ENCODE data around the gene LMO1. TPM values are rescaled to one million over a fixed set of nuclear protein-coding genes. Genes with fewer than 3 reads are reported as not detected.

Gene LMO1
- total RNA-seq, 1 experiment from 2014 or later = 0.27 TPM

- Histone ChIP-seq H4K20me1 (ENCODE audit: insufficient read depth) (no peaks in the 10 kb centered on the region), H3K4me3 (replicated peaks in 1 of 2; ENCODE audit: low read depth in 1 of 2, low read length in 2 of 2) (no peak overlapping the region), H3K9me2 (ENCODE audit: insufficient read depth) (no peaks in the 10 kb centered on the region), H3K9me3 (ENCODE audit: control insufficient read depth in 1 of 2, insufficient read depth in 1 of 2, low read depth in 1 of 2, low read length in 2 of 2) (no peaks in the 10 kb centered on the region), H3K36me3 (ENCODE audit: control insufficient read depth in 1 of 2, insufficient read depth in 2 of 2, low read length in 2 of 2) (no peaks in the 10 kb centered on the region), H2AFZ (ENCODE audit: low read depth, low read length, poor library complexity, severe bottlenecking) (no peak overlapping the region), H3K79me2 (ENCODE audit: insufficient read depth, low read length) (no peaks in the 10 kb centered on the region), H3K4me2 (ENCODE audit: low read length) (no peak overlapping the region), H3K27me3 (ENCODE audit: insufficient read depth, low read length) (no peaks in the 10 kb centered on the region), H3K4me1 (ENCODE audit: control insufficient read depth in 1 of 2, insufficient read depth in 2 of 2, low read length in 2 of 2) (no peaks in the 10 kb centered on the region), H3K9ac (ENCODE audit: low read length) (no peak overlapping the region), H3K27ac (ENCODE audit: low read depth, low read length) (no peak overlapping the region)
- intact Hi-C loops (cut with micrococcal nuclease) = no loop called here
- TF ChIP-seq ZNF274 (IDR thresholded peaks at IDR 0.05; ENCODE audit: low read depth, low read length) (no peak), MAX (IDR thresholded peaks at IDR 0.05) (no peak), JUND (IDR thresholded peaks at IDR 0.05) (no peak), POLR2AphosphoS5 (IDR thresholded peaks at IDR 0.05; ENCODE audit: low read depth, low read length) (no peak), TCF7L2 (IDR thresholded peaks at IDR 0.05; ENCODE audit: borderline replicate concordance, extremely low read depth, insufficient read depth, insufficient read length) (no peak), ATF3 (IDR thresholded peaks at IDR 0.05) (no peak), FOSL1 (IDR thresholded peaks at IDR 0.05; ENCODE audit: low read depth) (no peak), EZH2phosphoT487 (IDR thresholded peaks at IDR 0.05; ENCODE audit: borderline replicate concordance) (no peak), SP1 (IDR thresholded peaks at IDR 0.05; ENCODE audit: low read depth) (no peak), CTCF (IDR thresholded peaks at IDR 0.05 in 2 of 3, conservative IDR thresholded peaks at IDR 0.05 in 1 of 3; ENCODE audit: borderline replicate concordance in 1 of 3, insufficient read depth in 1 of 3, low read depth in 2 of 3, low read length in 2 of 3) (no peak), POLR2A (IDR thresholded peaks at IDR 0.05; ENCODE audit: borderline replicate concordance, extremely low read depth, insufficient read depth, insufficient read length) (no peak), CBX3 (IDR thresholded peaks at IDR 0.05; ENCODE audit: low read depth) (no peak)
- RAD21 ChIA-PET (ENCODE audit: low non-redundant PET in 1 of 2, low total read pairs in 2 of 2, uncharacterized antibody in 2 of 2, unreplicated experiment in 2 of 2) = no interaction called here
- no peak for ATAC-seq
- POLR2A ChIA-PET = no interaction called here
- DNase-seq (ENCODE audit: low read depth, low spot score) = no peak
- CTCF ChIA-PET = no interaction called here
- BruUV-seq (replicated peaks) = no TSS peak
Measured at GRCh38 chr11:8312986-8313385, 49.3 kb upstream of the LMO1 start.

Measured in HCT116 (cell line).